Measurements from ENCODE around the gene CSPG4. TPM values are rescaled to one million over a fixed set of nuclear protein-coding genes. Genes with fewer than 3 reads are reported as not detected.

Gene CSPG4
- total and polyA plus RNA-seq, 12 donors = 7.4 to 19.8 (median 12.1) TPM

DNA sequence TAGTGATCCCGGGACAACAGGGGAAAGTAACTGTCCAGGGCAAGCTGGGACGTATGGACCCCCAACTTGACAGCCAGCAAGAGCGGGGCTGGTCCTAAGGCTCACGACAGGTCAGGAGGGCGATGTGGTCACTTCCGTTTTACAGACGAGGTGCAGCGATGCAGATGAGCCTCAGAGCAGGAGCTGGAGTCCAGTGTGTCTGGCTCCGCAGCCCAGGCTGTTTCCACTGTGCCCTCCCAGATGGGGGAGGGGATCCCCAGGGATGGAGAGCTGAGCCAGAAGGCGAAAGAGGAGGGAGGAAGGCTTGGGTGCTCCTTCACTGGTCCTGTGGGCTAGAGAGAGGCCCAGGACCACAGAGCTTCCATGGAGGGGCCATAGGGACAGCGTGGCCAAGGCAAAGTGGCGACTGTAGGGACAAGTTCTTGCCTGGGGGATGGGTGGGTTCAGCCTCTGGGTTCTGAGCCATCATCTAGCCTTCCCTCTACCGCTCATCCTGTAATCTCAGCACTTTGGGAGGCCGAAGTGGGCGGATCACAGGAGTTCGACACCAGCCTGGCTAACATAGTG lies 59.2 kb downstream of the CSPG4 start:
- TF ChIP-seq, protein P1, sequence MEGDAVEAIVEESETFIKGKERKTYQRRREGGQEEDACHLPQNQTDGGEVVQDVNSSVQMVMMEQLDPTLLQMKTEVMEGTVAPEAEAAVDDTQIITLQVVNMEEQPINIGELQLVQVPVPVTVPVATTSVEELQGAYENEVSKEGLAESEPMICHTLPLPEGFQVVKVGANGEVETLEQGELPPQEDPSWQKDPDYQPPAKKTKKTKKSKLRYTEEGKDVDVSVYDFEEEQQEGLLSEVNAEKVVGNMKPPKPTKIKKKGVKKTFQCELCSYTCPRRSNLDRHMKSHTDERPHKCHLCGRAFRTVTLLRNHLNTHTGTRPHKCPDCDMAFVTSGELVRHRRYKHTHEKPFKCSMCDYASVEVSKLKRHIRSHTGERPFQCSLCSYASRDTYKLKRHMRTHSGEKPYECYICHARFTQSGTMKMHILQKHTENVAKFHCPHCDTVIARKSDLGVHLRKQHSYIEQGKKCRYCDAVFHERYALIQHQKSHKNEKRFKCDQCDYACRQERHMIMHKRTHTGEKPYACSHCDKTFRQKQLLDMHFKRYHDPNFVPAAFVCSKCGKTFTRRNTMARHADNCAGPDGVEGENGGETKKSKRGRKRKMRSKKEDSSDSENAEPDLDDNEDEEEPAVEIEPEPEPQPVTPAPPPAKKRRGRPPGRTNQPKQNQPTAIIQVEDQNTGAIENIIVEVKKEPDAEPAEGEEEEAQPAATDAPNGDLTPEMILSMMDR (IDR thresholded peaks at IDR 0.05) = no peak
- H3K4me1 ChIP-seq = peaks cover 46 to 78% (median 60%) of the 10 kb centered on the region in 9 donors

GRCh38 chr15:75651810-75652543 lies 60.7 kb downstream of the CSPG4 start:
- peak overlapping the region in 9 of 10 donors; percentile 4 to 98 (median 76) for H3K27ac ChIP-seq
- peaks cover 0 to 62% (median 3%) of the 10 kb centered on the region in 9 donors for H3K36me3 ChIP-seq
- peaks cover 0 to 5% (median 0%) of the 10 kb centered on the region in 7 donors for H3K27me3 ChIP-seq

More for the DNA sequence above, 59.2 kb downstream of the CSPG4 start:
- no peak for ATAC-seq
- Histone ChIP-seq H3K27me3 (no peaks in the 10 kb centered on the region), H3K9me3 (no peaks in the 10 kb centered on the region), H3K4me3 (peak overlapping the region in 4 of 10 donors; percentile 7 to 87 (median 72)), H3K27ac (peak overlapping the region in 8 of 10 donors; percentile 10 to 98 (median 76)), H3K36me3 (peaks cover 0 to 76% (median 17%) of the 10 kb centered on the region in 9 donors)
- intact Hi-C loops (cut with DNase I) = no loop called here
- 73 to 82% methylated on average over 16 of the region's 16 CpGs for WGBS, 2 donors
- DNase-seq = no peak

GRCh38 chr15:75650908-75651809 lies 61.5 kb downstream of the CSPG4 start:
- ATAC-seq (peak in 7 of 8 donors; percentile 5 to 45 (median 31)), DNase-seq (peak; percentile 75 to 84)
- 37 to 46% methylated on average over 9 of the region's 9 CpGs for WGBS, 2 donors
- Histone ChIP-seq H3K27ac (peak overlapping the region in 9 of 10 donors; percentile 4 to 98 (median 76)), H3K36me3 (peaks cover 0 to 53% (median 0%) of the 10 kb centered on the region in 9 donors), H3K9me3 (no peaks in the 10 kb centered on the region), H3K4me3 (peak overlapping the region in 9 of 10 donors; percentile 20 to 87 (median 77)), H3K27me3 (peaks cover 0 to 5% (median 0%) of the 10 kb centered on the region in 7 donors), H3K4me1 (peaks cover 46 to 84% (median 70%) of the 10 kb centered on the region in 9 donors)
- intact Hi-C loops (cut with DNase I) = no loop called here
- TF ChIP-seq, protein P1 (IDR thresholded peaks at IDR 0.05) = no peak

More at GRCh38 chr15:75651810-75652543, 60.7 kb downstream of the CSPG4 start:
- ATAC-seq (no peak), DNase-seq (no peak)
- WGBS, 2 donors = 41 to 54% methylated on average over 2 of the region's 2 CpGs
- TF ChIP-seq, protein P1 (IDR thresholded peaks at IDR 0.05) = no peak
- Histone ChIP-seq H3K4me1 (peaks cover 46 to 76% (median 62%) of the 10 kb centered on the region in 9 donors), H3K4me3 (peak overlapping the region in 9 of 10 donors; percentile 20 to 87 (median 77)), H3K9me3 (no peaks in the 10 kb centered on the region)
- intact Hi-C loops (cut with DNase I) = no loop called here

Measured in heart right ventricle (tissue), 16 donors.